GM21447 (cell line): ENCODE measurements around the gene ACSL6.
A peak's percentile ranks its signal among the peaks of the same experiment; 100 is the strongest.

Experiments
- ATAC-seq: cut with Tn5 transposase; IDR thresholded peaks from one replicate; pipeline ENCODE4 v1.9.1; 2021; ENCODE audit not compliant: unreplicated experiment

Gene ACSL6

GRCh38 chr5:132049093-132049492, 37.6 kb upstream of the ACSL6 start:
- no peak for ATAC-seq

DNA sequence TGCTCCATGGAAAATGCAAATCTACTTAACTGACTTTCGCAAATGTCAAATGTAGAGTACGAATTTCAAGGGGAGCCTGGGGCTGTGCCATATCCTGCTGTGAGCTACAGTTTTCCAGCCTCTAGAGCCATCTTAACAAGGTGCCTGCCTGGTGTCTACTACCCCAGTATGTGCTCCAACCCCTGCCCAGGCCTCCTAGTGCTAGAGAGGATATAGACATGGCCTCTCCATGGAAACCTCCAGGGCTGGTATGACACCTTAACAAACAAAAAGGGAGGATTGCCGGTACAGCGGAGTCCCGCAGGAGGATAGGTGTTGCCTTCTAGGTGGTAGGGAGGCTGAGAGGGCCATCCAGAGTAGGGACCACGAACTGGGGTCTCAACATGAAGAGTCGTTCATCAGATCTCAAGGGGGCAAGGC, 35.4 kb upstream of the ACSL6 start:
- no peak for ATAC-seq

DNA sequence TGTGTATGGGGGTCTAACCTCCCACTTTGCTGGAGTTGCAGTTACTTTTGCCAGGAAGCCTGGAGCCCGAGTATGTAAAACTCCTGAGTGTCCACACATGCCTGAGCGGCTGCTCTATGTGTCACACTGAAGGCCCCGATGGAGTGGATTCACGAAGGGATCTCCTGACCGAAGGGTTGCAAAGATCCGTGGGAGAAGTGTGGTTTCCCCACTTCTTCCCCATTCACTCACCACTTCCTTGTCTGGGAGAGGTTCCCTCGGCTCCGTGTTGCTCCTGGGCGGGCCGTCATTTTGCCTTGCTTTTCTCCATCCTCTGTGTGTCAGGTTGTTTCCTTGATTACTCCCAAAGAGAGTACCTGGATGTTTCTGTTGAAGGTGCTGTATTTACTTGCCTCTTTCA, 32.7 kb upstream of the ACSL6 start:
- no peak for ATAC-seq

DNA sequence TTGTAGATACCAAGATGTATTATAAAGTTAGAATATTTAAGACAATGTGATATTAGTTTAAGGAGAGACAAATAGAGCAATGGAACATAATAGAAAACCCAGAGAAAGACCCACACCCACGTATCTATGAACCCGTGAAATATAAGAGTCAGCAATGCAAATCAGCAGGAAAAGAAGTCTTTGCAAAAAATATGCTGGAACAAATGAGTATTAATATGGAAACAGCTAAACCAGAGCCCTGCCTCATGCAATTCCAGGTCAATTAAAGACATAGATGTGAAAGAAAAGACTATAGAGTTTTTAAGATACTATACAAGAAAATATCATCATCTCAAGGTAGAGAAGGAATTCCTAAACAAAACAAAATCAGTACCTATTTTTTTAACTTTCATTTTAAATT, 25.9 kb upstream of the ACSL6 start:
- no peak for ATAC-seq

GRCh38 chr5:132033122-132033521, 21.7 kb upstream of the ACSL6 start:
- ATAC-seq, result no peak

GRCh38 chr5:132032196-132032595, 20.7 kb upstream of the ACSL6 start:
- ATAC-seq, result no peak

- no peak for ATAC-seq
Observed at GRCh38 chr5:132030610-132031009, 19.2 kb upstream of the ACSL6 start.

- ATAC-seq, result no peak
Observed at GRCh38 chr5:132029609-132030330, 18.3 kb upstream of the ACSL6 start.

GRCh38 chr5:132027027-132027426, 15.6 kb upstream of the ACSL6 start:
- peak; percentile 76 for ATAC-seq

- no peak for ATAC-seq
Observed at GRCh38 chr5:132026516-132027008, 15.1 kb upstream of the ACSL6 start.

GRCh38 chr5:132025403-132025971, 14.0 kb upstream of the ACSL6 start:
- ATAC-seq, result no peak

DNA sequence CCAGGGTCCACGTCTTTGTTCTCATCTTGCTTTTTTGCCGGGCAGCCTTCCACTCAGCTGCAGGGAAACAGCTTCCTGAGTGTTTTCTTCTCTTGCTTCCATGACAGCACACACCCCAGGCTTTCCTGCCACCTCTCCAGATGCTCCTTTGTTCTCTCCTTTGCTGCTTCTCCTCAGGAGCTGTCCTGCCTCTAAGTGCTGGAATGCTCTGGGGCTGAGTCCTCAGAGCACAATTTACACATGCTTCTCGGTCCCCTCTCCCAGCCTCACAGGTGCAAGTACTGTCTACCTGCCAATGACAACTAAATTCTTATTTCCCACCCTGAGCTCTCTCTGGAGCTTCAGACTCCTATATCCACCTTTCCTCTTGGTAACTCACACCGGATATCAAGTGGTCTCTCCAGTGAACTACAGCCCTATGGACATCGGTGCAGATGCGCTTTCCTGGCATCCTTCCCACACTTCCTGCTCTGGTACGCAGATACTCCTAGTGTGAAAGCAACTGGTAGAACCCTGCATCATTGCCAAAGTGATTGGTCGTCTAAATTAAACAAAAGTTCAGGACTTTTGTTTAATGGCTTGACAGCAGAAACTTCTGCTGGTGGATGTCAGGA, 13.4 kb upstream of the ACSL6 start:
- no peak for ATAC-seq

DNA sequence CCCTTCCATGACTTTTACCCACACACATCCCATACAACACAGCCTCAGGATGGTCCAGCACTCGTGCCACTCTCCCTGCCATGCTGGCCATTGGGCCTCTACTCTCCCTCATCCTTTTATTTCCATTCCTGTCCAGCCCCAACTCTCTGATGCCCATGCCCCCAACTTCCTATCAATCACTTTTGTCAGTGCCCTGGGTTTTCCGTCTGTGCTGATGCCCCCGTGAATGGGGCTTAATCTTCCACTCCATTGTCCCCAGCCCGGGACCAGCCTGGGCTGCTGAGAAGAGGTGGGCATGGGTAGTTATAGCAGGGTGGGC, 12.6 kb upstream of the ACSL6 start:
- ATAC-seq, result no peak

DNA sequence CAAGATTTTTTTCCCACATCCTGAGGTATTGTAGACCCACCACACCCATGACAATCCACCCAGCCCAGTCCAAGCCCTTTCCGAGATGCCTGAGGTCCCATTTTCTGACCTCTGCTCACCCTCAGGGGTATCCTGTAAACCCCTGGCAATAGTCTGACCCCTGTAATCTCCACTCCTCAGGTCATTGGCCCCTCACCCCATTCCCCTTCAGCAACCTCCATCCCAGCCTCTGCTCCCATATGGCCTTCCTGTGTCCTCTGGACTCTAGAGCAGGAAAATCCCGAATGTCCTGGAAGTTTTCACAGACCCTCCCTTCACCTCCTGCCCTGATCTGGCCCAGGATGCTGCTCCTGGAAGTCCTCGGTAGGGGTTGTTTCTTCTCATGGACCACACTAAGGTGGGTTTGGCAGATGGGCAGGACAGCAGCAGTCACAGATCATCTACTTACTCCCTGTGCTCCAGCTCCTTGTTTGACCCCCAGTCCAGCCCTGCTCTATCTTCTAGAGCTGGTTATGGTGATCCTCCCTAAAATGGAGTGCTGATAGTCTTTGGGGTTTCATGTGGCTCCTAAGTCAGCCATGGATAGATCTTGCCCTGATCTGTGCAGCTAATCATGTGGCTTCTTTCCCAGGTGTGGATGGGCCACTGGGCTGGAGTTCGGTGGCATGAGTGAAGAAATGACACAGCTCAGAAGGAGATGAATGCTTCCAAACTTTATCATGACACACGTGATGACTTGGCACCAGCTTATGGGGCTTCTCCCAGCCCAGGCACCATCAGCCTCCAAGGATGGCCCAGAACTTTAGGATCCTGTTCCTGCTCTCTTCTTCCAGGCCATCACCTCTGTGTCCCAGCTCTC, 12.0 kb upstream of the ACSL6 start:
- ATAC-seq, result no peak

GRCh38 chr5:132022737-132023136, 11.3 kb upstream of the ACSL6 start:
- no peak for ATAC-seq

GRCh38 chr5:132021654-132022053, 10.2 kb upstream of the ACSL6 start:
- ATAC-seq, result no peak

GRCh38 chr5:132020568-132021339, 9.3 kb upstream of the ACSL6 start:
- peak; percentile 11 for ATAC-seq

GRCh38 chr5:132019857-132020555, 8.5 kb upstream of the ACSL6 start:
- peak; percentile 99 for ATAC-seq

- ATAC-seq, result no peak
Observed at GRCh38 chr5:132019337-132019736, 7.9 kb upstream of the ACSL6 start.
